Measurements from ENCODE around the gene PDE2A. TPM values are rescaled to one million over a fixed set of nuclear protein-coding genes. Genes with fewer than 3 reads are reported as not detected.

Gene PDE2A
- total and polyA plus RNA-seq, 2 of the 4 experiments (the other 2 are of a cell fraction): 0.02 TPM; not detected in 1

DNA sequence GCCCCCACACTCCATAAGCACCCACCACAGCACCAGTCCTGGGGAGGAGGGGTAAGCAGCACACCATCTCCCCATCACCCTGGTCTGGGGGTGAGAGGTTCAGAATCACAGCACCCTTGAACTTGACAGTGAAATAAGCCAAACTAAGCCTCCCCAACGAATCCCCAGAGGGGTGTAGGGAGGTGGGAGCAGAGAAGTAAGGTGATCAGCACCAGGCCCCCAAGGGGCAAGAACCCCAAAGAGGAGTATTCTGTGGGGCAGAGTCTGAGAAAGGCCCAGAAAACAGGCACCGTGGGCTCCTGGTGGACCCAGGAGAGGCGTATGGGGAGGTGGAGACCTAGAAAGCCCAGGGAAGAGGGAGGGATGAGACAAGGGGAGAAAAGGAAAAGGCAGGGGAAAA, 47.1 kb upstream of the PDE2A start:
- H3K79me1 ChIP-seq (ENCODE audit: low read depth in 1 of 2, low read length in 2 of 2): peaks cover 42 to 98% of the 10 kb centered on the region in 2 experiments
- H3K4me2 ChIP-seq (ENCODE audit: low read depth, low read length): peak overlapping the region; percentile 87
- in situ Hi-C loops (cut with MboI; ENCODE audit: low sequenced_read_pairs) (loop anchor here (5.0 to 10.0 kb wide), 4 partner anchors 71 to 564 kb away; partner anchors contain the start of genes FCHSD2 and STARD10), dilution Hi-C loops (cut with HindIII; ENCODE audit: low sequenced_read_pairs, unreplicated experiment) (no loop called here), intact Hi-C loops (cut with micrococcal nuclease) (no loop called here)
- peaks cover 53% of the 10 kb centered on the region for H4K20me1 ChIP-seq (ENCODE audit: insufficient read depth, low read length)
- no peak for DNase-seq
- H4K5ac ChIP-seq (ENCODE audit: low read depth, low read length): peak overlapping the region; percentile 18; the same call in 1 of the 2 replicates
- H3K27ac ChIP-seq (ENCODE audit: insufficient read depth, low read length): peak overlapping the region; percentile 93; the same call in 1 of the 2 replicates
- H2AK5ac ChIP-seq (ENCODE audit: low read depth, low read length): peak overlapping the region; percentile 85
- peaks cover 16% of the 10 kb centered on the region for H3K36me3 ChIP-seq (ENCODE audit: control insufficient read depth, insufficient read depth, low read length)
- no TSS peak for BruUV-seq (replicated peaks)
- H2BK15ac ChIP-seq (ENCODE audit: low read depth, low read length): no peak overlapping the region
- H3K9ac ChIP-seq (ENCODE audit: low read depth, low read length): peak overlapping the region; percentile 78
- H3K9me1 ChIP-seq (ENCODE audit: insufficient read depth, low read length): peaks cover 27% of the 10 kb centered on the region
- peak overlapping the region; percentile 41 for H3K4me3 ChIP-seq (ENCODE audit: insufficient read depth, low read depth, low read length)
- peak overlapping the region; percentile 80 for H2BK5ac ChIP-seq (ENCODE audit: low read depth, low read length, poor library complexity, severe bottlenecking)
- peaks cover 27% of the 10 kb centered on the region for H3K4me1 ChIP-seq (ENCODE audit: control insufficient read depth, insufficient read depth, low read length)
- no peak overlapping the region for H2BK120ac ChIP-seq (ENCODE audit: low read depth, low read length)
- no peak for TF ChIP-seq CEBPB (IDR thresholded peaks at IDR 0.05; ENCODE audit: low read depth, low read length)
- TF ChIP-seq RAD21 (IDR thresholded peaks at IDR 0.05; ENCODE audit: low read length): no peak
- TF ChIP-seq, protein P1, sequence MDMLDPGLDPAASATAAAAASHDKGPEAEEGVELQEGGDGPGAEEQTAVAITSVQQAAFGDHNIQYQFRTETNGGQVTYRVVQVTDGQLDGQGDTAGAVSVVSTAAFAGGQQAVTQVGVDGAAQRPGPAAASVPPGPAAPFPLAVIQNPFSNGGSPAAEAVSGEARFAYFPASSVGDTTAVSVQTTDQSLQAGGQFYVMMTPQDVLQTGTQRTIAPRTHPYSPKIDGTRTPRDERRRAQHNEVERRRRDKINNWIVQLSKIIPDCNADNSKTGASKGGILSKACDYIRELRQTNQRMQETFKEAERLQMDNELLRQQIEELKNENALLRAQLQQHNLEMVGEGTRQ (IDR thresholded peaks at IDR 0.05; ENCODE audit: low read depth, low read length): no peak
- no peak for TF ChIP-seq FOS (IDR thresholded peaks at IDR 0.05; ENCODE audit: low read depth, low read length)
- TF ChIP-seq RCOR1 (IDR thresholded peaks at IDR 0.05; ENCODE audit: insufficient replicate concordance, low read length): no peak
- TF ChIP-seq RFX5 (IDR thresholded peaks at IDR 0.05; ENCODE audit: low read depth, low read length): no peak
- TF ChIP-seq MXI1 (IDR thresholded peaks at IDR 0.05; ENCODE audit: borderline replicate concordance, low read depth, low read length): no peak
- no peak for TF ChIP-seq NFE2L2 (IDR thresholded peaks at IDR 0.05; ENCODE audit: low read depth, low read length)
- no peak for TF ChIP-seq CHD1 (IDR thresholded peaks at IDR 0.05; ENCODE audit: low read depth, low read length)
- no peak for TF ChIP-seq SMC3 (IDR thresholded peaks at IDR 0.05; ENCODE audit: low read depth, low read length)
- TF ChIP-seq POLR2A (IDR thresholded peaks at IDR 0.05; ENCODE audit: low read depth, low read length): no peak
- TF ChIP-seq, protein P2, sequence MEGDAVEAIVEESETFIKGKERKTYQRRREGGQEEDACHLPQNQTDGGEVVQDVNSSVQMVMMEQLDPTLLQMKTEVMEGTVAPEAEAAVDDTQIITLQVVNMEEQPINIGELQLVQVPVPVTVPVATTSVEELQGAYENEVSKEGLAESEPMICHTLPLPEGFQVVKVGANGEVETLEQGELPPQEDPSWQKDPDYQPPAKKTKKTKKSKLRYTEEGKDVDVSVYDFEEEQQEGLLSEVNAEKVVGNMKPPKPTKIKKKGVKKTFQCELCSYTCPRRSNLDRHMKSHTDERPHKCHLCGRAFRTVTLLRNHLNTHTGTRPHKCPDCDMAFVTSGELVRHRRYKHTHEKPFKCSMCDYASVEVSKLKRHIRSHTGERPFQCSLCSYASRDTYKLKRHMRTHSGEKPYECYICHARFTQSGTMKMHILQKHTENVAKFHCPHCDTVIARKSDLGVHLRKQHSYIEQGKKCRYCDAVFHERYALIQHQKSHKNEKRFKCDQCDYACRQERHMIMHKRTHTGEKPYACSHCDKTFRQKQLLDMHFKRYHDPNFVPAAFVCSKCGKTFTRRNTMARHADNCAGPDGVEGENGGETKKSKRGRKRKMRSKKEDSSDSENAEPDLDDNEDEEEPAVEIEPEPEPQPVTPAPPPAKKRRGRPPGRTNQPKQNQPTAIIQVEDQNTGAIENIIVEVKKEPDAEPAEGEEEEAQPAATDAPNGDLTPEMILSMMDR (conservative IDR thresholded peaks at IDR 0.05; ENCODE audit: low read depth, low read length): no peak
- TF ChIP-seq MAZ (IDR thresholded peaks at IDR 0.05; ENCODE audit: borderline replicate concordance, low read depth, low read length): no peak
- TF ChIP-seq BHLHE40 (IDR thresholded peaks at IDR 0.05; ENCODE audit: low read depth, low read length): no peak
- peak overlapping the region; percentile 65 to 99; a peak in 2 of 4 replicates for H4K8ac ChIP-seq (ENCODE audit: low read depth in 2 of 2, low read length in 2 of 2)
- CTCF ChIA-PET: no interaction called here
- H3K27me3 ChIP-seq (ENCODE audit: control insufficient read depth, insufficient read depth, low read length): no peaks in the 10 kb centered on the region
- WGBS, 2 experiments (ENCODE audit: extremely low coverage in 2 of 2, insufficient read length in 1 of 2): no CpG with 5 or more reads among the region's 3 CpGs
- H3K56ac ChIP-seq (ENCODE audit: extremely low read depth, insufficient read depth, low read length): peak overlapping the region; percentile 81; the same call in 1 of the 2 replicates
- peak overlapping the region; percentile 98 for H3K4ac ChIP-seq (ENCODE audit: low read depth, low read length)
- H2BK20ac ChIP-seq (ENCODE audit: low read depth, low read length): no peak overlapping the region
- ATAC-seq (ENCODE audit: low read depth): no peak
- no peak overlapping the region for H2AFZ ChIP-seq (replicated peaks; ENCODE audit: low read length, poor library complexity)
- peak overlapping the region; percentile 13 for H3K18ac ChIP-seq (ENCODE audit: low read depth, low read length)
- H3K9me3 ChIP-seq (ENCODE audit: control insufficient read depth, insufficient read depth, low read length): no peaks in the 10 kb centered on the region
- H3K23ac ChIP-seq (ENCODE audit: low read depth, low read length): peak overlapping the region; percentile 90
- POLR2A ChIA-PET (ENCODE audit: unreplicated experiment): no interaction called here
- peak overlapping the region; percentile 95 for H3K14ac ChIP-seq (replicated peaks; ENCODE audit: low read depth, low read length)
- peak overlapping the region; percentile 96 for H2AK9ac ChIP-seq (replicated peaks; ENCODE audit: low read depth, low read length, poor library complexity)
- H4K91ac ChIP-seq (ENCODE audit: insufficient read depth, low read depth, low read length): peak overlapping the region; percentile 85; the same call in 1 of the 2 replicates

Measured in IMR-90 (cell line).